Measurements from ENCODE around the gene CABLES2.

- TF ChIP-seq CTCF (IDR thresholded peaks at IDR 0.05) (no peak), POLR2AphosphoS5 (IDR thresholded peaks at IDR 0.05) (no peak), POLR2A (IDR thresholded peaks at IDR 0.05; ENCODE audit: low read depth) (no peak)
These were observed 64.2 kb downstream of the CABLES2 start for GRCh38 chr20:62342910-62343309.
